Measurements from ENCODE around the gene HSDL1. TPM values are rescaled to one million over a fixed set of nuclear protein-coding genes. Genes with fewer than 3 reads are reported as not detected.

HSDL1 gene
- total and polyA plus RNA-seq, 2 of the 8 experiments (the other 6 are each of a cell fraction or from before 2014, with no cell fraction given): 25.0 to 55.7 TPM

- no peak for DNase-seq (ENCODE audit: low read depth in 1 of 2, low spot score in 2 of 2)
- Histone ChIP-seq H3K4ac (replicated peaks; ENCODE audit: insufficient read length, low read depth, low read length) (no peak overlapping the region), H3K56ac (replicated peaks; ENCODE audit: insufficient read length, low read depth, low read length) (no peak overlapping the region), H2BK15ac (ENCODE audit: low read length) (no peak overlapping the region), H2AFZ (ENCODE audit: low read length) (no peak overlapping the region), H2AK5ac (ENCODE audit: low read depth, low read length) (no peak overlapping the region), H3K79me2 (ENCODE audit: control insufficient read depth in 1 of 2, insufficient read depth in 2 of 2, low read length in 2 of 2) (no peaks in the 10 kb centered on the region), H3K4me3 (ENCODE audit: extremely low read depth in 1 of 4, insufficient read depth in 2 of 4, low read depth in 3 of 4, low read length in 4 of 4) (no peak overlapping the region), H4K20me1 (replicated peaks in 1 of 2; ENCODE audit: control insufficient read depth in 1 of 2, insufficient read depth in 2 of 2, low read length in 2 of 2) (no peaks in the 10 kb centered on the region), H2BK20ac (ENCODE audit: low read length) (no peak overlapping the region), H2BK12ac (ENCODE audit: low read depth, low read length) (no peak overlapping the region), H3K27me3 (replicated peaks in 1 of 4; ENCODE audit: control insufficient read depth in 3 of 4, extremely low read depth in 1 of 4, insufficient read depth in 3 of 4, low read length in 3 of 4) (no peaks in the 10 kb centered on the region), H3K36me3 (ENCODE audit: control insufficient read depth in 2 of 4, insufficient read depth in 4 of 4, low read length in 3 of 4) (no peaks in the 10 kb centered on the region), H3K9me3 (ENCODE audit: insufficient read depth in 2 of 2, low read depth in 1 of 2, low read length in 1 of 2) (no peaks in the 10 kb centered on the region), H3K79me1 (ENCODE audit: low read depth, low read length) (no peaks in the 10 kb centered on the region), H3K4me1 (replicated peaks in 1 of 4; ENCODE audit: control insufficient read depth in 3 of 4, insufficient read depth in 4 of 4, low read length in 3 of 4) (no peaks in the 10 kb centered on the region), H3K14ac (ENCODE audit: insufficient read length) (no peak overlapping the region), H3K27ac (ENCODE audit: low read depth, low read length) (no peak overlapping the region), H3K9ac (replicated peaks in 1 of 4; ENCODE audit: extremely low read depth in 1 of 4, low read depth in 3 of 4, low read length in 3 of 4) (no peak overlapping the region), H2BK5ac (ENCODE audit: low read depth, low read length) (no peak overlapping the region), H3K23me2 (ENCODE audit: low read depth, low read length) (no peaks in the 10 kb centered on the region), H2BK120ac (replicated peaks; ENCODE audit: low read depth, low read length) (no peak overlapping the region), H3K4me2 (ENCODE audit: insufficient read depth in 1 of 2, low read depth in 2 of 2, low read length in 2 of 2) (no peak overlapping the region), H4K8ac (ENCODE audit: extremely low read depth, insufficient read depth, low read length) (no peak overlapping the region), H4K5ac (ENCODE audit: insufficient read length, low read depth, low read length) (no peak overlapping the region), H3K18ac (ENCODE audit: extremely low read depth, low read length) (no peak overlapping the region), H4K91ac (replicated peaks; ENCODE audit: insufficient read length, low read length) (no peak overlapping the region), H3K23ac (ENCODE audit: insufficient read length) (no peak overlapping the region)
- TF ChIP-seq FOSL1 (IDR thresholded peaks at IDR 0.05; ENCODE audit: insufficient read depth, low read depth, low read length) (no peak), CHD1 (IDR thresholded peaks at IDR 0.05; ENCODE audit: low read depth, low read length) (no peak), RAD21 (IDR thresholded peaks at IDR 0.05 in 1 of 2, conservative IDR thresholded peaks at IDR 0.05 in 1 of 2; ENCODE audit: low read depth in 2 of 2, low read length in 2 of 2) (0 out of 4 replicates have a peak, but pooled peaks of 1 of the 2 experiments have one; percentile 3)
- no peak for FAIRE-seq
- ChIA-PET CTCF (ENCODE audit: partially characterized antibody) (interaction anchor here (0.7 to 5.0 kb wide), 6 partner anchors 12 to 173 kb away, joined by 3 to 32 read pairs (median 4); partner anchors contain the start of genes DNAAF1 and HSDL1), POLR2A (ENCODE audit: partially characterized antibody) (interaction anchor here (0.7 to 0.8 kb wide), 2 partner anchors 19 to 21 kb away, joined by 3 read pairs; no protein-coding TSS in a partner anchor)
- 89% methylated on average over 5 of the region's 5 CpGs; no CpG with 5 or more reads in 1 of the 2 experiments for WGBS, 2 experiments (ENCODE audit: extremely low coverage in 1 of 2, insufficient coverage in 1 of 2, insufficient read length in 1 of 2, insufficient replicate concordance in 2 of 2, low coverage in 1 of 2, low lambda C conversion rate in 2 of 2, missing lambda C conversion rate in 1 of 2)
Measured at GRCh38 chr16:84156342-84156784, 11.4 kb upstream of the HSDL1 start.
